ENCODE measurements around the gene SSUH2. TPM values are rescaled to one million over a fixed set of nuclear protein-coding genes. Genes with fewer than 3 reads are reported as not detected.

SSUH2 gene
- total RNA-seq, 1 donor from 2014 or later = not detected

DNA sequence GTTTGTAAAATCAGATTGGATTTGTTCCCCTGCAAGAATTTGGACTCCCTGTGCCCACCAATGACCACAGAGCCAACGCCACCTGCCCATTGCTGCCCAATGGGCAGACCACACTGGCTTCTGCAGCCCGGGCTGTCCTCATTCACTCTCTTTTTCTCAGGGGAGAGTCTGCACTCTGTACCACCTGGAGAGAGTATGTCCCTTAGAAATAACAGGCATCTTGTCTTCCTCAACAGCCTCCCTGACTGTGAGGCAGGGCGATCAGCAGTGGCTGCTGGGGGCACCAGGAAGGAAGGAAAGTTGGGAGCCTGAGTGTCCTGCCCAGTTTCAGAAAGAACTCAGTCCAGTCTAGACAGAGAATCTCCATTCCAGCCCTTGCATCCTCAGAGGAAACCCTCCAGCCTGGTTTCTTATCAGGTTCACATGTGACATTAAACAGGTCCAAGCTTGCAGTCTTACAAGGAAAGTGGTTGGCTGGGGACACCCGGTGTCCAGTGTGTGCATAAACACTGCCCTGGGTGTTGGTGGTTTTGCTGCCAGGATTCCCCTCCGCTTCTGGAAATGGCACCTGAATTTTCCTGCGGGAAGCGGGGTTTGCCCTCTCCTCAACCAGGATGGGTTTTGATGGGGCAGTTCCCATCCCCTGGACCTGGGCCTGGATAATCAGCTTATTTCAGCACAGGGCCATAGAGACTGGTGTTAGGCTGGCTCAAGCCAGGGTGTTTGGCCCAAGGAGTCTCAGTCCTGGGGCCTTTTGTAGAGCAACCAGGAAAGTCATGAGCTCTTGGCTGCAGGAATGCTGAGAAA, 37.2 kb downstream of the SSUH2 start:
- Histone ChIP-seq H3K36me3 (no peaks in the 10 kb centered on the region), H3K9me3 (no peaks in the 10 kb centered on the region), H3K27ac (peak overlapping the region in 1 of 2 donors; percentile 24), H3K4me1 (peaks cover 12 to 22% of the 10 kb centered on the region in 2 donors), H3K4me3 (peak overlapping the region in 1 of 2 donors; percentile 2), H3K27me3 (no peaks in the 10 kb centered on the region)
- peak; percentile 34 to 79 for DNase-seq (ENCODE audit: low spot score in 2 of 2)
- intact Hi-C loops (cut with DNase I) = loop anchor here (2.0 to 5.0 kb wide), 2 partner anchors 45 to 165 kb away; no protein-coding TSS in a partner anchor
- TF ChIP-seq, protein P1, sequence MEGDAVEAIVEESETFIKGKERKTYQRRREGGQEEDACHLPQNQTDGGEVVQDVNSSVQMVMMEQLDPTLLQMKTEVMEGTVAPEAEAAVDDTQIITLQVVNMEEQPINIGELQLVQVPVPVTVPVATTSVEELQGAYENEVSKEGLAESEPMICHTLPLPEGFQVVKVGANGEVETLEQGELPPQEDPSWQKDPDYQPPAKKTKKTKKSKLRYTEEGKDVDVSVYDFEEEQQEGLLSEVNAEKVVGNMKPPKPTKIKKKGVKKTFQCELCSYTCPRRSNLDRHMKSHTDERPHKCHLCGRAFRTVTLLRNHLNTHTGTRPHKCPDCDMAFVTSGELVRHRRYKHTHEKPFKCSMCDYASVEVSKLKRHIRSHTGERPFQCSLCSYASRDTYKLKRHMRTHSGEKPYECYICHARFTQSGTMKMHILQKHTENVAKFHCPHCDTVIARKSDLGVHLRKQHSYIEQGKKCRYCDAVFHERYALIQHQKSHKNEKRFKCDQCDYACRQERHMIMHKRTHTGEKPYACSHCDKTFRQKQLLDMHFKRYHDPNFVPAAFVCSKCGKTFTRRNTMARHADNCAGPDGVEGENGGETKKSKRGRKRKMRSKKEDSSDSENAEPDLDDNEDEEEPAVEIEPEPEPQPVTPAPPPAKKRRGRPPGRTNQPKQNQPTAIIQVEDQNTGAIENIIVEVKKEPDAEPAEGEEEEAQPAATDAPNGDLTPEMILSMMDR (IDR thresholded peaks at IDR 0.05) = peak; percentile 70 to 80 (median 75)

DNA sequence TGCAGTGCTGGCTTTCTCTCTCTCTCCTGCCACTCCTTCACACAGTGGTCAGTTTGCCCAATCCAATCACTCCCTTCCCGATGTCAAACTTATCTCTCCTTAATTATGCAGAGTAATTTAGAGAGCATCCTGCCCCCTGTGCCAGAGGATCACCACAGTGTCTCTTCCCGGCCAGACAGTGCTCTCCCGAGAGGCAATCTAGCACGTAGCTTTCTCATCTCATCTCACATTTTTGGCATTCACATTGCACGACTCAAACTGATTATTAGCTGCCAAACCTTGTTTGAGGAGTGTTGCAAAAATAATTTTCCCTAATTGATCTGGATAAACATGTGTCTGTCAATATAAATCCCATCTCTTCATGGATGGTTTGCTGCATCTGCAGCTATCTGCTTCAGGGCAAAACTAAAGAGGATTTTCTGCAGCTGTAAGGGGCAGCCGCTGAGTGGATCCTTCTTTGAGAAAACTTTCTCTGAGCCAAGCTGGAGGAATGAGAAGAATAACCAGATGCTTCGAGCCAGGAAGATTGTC, 37.8 kb downstream of the SSUH2 start:
- Histone ChIP-seq H3K9me3 (no peaks in the 10 kb centered on the region), H3K36me3 (no peaks in the 10 kb centered on the region), H3K27me3 (no peaks in the 10 kb centered on the region), H3K27ac (no peak overlapping the region), H3K4me1 (peaks cover 12 to 22% of the 10 kb centered on the region in 2 donors), H3K4me3 (no peak overlapping the region)
- no peak for DNase-seq (ENCODE audit: low spot score in 2 of 2)
- intact Hi-C loops (cut with DNase I) = loop anchor here (2.0 to 5.0 kb wide), 2 partner anchors 44 to 164 kb away; no protein-coding TSS in a partner anchor
- TF ChIP-seq, protein P1 (IDR thresholded peaks at IDR 0.05) = no peak

DNA sequence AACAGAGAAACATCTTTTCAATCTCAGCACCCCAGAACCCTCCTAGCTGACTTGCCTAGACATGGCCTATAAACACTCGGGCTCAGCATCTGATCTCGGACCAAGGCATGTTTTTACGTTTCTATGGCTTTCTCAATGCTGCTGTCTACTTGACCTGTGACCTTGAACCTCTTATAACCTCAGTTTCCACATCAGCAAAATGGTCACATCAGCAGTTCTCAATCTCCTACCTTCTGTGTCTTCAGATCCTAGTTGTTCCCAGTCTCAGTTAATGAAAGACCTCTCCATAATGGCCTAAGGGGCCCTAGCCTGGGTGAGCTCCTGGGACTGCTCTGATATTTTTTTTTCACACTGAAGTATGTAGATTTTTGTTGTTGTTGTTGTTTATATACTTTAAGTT, 39.6 kb downstream of the SSUH2 start:
- H3K36me3 ChIP-seq = no peaks in the 10 kb centered on the region
- no peak overlapping the region for H3K27ac ChIP-seq
- intact Hi-C loops (cut with DNase I) = loop anchor here (5.0 kb wide), 1 partner anchor 43 kb away; no protein-coding TSS in a partner anchor
- no peak for DNase-seq (ENCODE audit: low spot score in 2 of 2)
- TF ChIP-seq, protein P1 (IDR thresholded peaks at IDR 0.05) = no peak
- no peaks in the 10 kb centered on the region for H3K9me3 ChIP-seq
- no peaks in the 10 kb centered on the region for H3K27me3 ChIP-seq
- peaks cover 12 to 22% of the 10 kb centered on the region in 2 donors for H3K4me1 ChIP-seq
- no peak overlapping the region for H3K4me3 ChIP-seq

DNA sequence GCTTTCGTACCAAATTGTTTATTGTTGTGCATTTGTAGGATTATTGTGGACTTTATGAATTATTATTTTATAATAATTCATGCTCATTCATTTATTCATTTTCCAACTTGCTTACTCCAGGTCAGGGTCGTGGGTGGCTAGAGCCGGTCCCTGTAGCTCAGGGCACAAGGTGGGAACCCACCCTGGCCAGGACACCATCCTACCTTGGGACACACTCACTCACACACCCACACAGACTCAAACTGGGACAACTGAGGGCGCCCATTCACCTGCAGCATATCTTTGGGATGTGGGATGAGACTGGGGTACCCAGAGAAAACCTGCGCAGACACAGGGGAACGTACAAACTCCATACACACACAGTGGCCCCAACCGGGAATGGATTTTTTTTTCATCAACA, 40.6 kb downstream of the SSUH2 start:
- Histone ChIP-seq H3K27ac (no peak overlapping the region), H3K36me3 (no peaks in the 10 kb centered on the region), H3K9me3 (no peaks in the 10 kb centered on the region), H3K27me3 (no peaks in the 10 kb centered on the region), H3K4me1 (peaks cover 12 to 22% of the 10 kb centered on the region in 2 donors), H3K4me3 (no peak overlapping the region)
- TF ChIP-seq, protein P1 (IDR thresholded peaks at IDR 0.05) = no peak
- no peak for DNase-seq (ENCODE audit: low spot score in 2 of 2)
- intact Hi-C loops (cut with DNase I) = no loop called here

DNA sequence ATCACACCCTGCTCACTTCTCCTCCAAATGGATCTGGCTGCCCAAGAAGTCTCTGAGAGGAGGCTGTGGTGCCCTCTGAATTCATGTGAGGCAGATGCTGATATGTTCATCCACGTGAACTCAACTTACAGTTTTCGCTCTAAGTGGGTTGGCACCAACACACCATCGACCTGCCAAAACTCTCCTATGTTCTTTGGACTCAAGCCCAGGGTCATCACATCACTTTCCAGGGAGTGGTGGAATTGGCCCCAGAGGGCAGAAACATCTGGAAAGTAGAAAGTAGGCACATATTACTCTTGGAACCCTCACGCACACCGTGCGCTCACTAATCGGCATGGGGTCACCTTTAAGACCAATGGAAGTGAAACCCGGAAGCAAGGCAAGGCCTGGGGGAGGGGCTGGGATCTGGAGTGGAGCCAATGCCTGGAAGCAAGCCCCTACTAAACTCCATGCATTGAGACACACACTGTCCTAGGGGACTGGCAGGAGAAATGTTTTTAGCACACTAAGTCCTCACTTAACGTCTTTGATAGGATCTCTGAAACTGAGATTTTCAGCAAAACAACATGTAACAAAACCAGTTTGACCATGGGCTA, 41.4 kb downstream of the SSUH2 start:
- Histone ChIP-seq H3K4me1 (peaks cover 12 to 22% of the 10 kb centered on the region in 2 donors), H3K9me3 (no peaks in the 10 kb centered on the region), H3K4me3 (no peak overlapping the region), H3K36me3 (no peaks in the 10 kb centered on the region), H3K27ac (peak overlapping the region in 1 of 2 donors; percentile 9), H3K27me3 (no peaks in the 10 kb centered on the region)
- DNase-seq (ENCODE audit: low spot score in 2 of 2) = no peak
- TF ChIP-seq, protein P1 (IDR thresholded peaks at IDR 0.05) = no peak
- intact Hi-C loops (cut with DNase I) = no loop called here

Data from ascending aorta (tissue), 2 donors.